Gastrocnemius medialis (tissue), 4 donors: Measurements from ENCODE around the gene ADAMTSL5. TPM values are rescaled to one million over a fixed set of nuclear protein-coding genes. Genes with fewer than 3 reads are reported as not detected.
A peak's percentile ranks its signal among the peaks of the same experiment; 100 is the strongest.

Experiments used
- ATAC-seq, 2 donors: fragments of 150-250 bp; one replicate each; pipeline ENCODE4 v1.9.1; 2016
- DNase-seq, 2 donors: peaks; one replicate each; pipeline ENCODE4 v3.0.0-alpha.2; 2019
- H3K27ac ChIP-seq, 4 donors: fragments of 200-600 bp; sonication (generic); 1 replicate in 1 of 4; 2 replicates in 3 of 4; pipeline ENCODE4 v1.5.1; 2016 to 2018; ENCODE audit warnings: mild to moderate bottlenecking in 2 of 4, moderate library complexity in 1 of 4
- H3K27me3 ChIP-seq, 3 donors: fragments of 200-600 bp; sonication (generic) in 2 of 3; 1 replicate in 1 of 3; 2 replicates in 2 of 3; pipeline versions ENCODE4 v1.5.1 to v1.6.0; 2016 to 2019; ENCODE audit warnings: mild to moderate bottlenecking in 1 of 3, moderate library complexity in 1 of 3
- H3K36me3 ChIP-seq, 2 donors: fragments of 200-600 bp; sonication (generic) in 1 of 2; one replicate each; pipeline ENCODE4 v1.5.1; 2017 to 2018
- H3K4me1 ChIP-seq, 2 donors: fragments of 200-600 bp; sonication (generic) in 1 of 2; one replicate each; pipeline ENCODE4 v1.5.1; 2016 to 2017; ENCODE audit warnings: mild to moderate bottlenecking in 2 of 2
- H3K4me3 ChIP-seq, 4 donors: fragments of 200-600 bp; sonication (generic) in 3 of 4; 1 replicate in 1 of 4; 2 replicates in 3 of 4; pipeline ENCODE4 v1.5.1; 2016 to 2019; ENCODE audit warnings: mild to moderate bottlenecking in 2 of 4
- H3K9me3 ChIP-seq, 3 donors: fragments of 200-600 bp; sonication (generic) in 2 of 3; 1 replicate in 1 of 3; 2 replicates in 2 of 3; pipeline ENCODE4 v1.5.1; 2016 to 2019
- POLR2A ChIP-seq, 2 donors: fragments of 450-650 bp; IDR thresholded peaks; one replicate each; pipeline ENCODE4 v1.6.1; 2017; ENCODE audit warnings: antibody characterized with exemption in 2 of 2, mild to moderate bottlenecking in 2 of 2, moderate library complexity in 2 of 2
- in situ Hi-C, 4 donors: fragments of 200-750 bp; cut with MboI; loops; one replicate each; pipeline versions ENCODE4 v1.15.0 to v1.8.0; 2017; ENCODE audit warnings: low sequenced_read_pairs in 4 of 4
- intact Hi-C: fragments of 100-400 bp; cut with DNase I; formaldehyde crosslinking; loops from one replicate; pipeline ENCODE4 v1.15.1; 2023; ENCODE audit warnings: low total_unique reads
- total RNA-seq, 4 donors: library from RNA; depleted of rRNA; stranded (reverse); fragments of >200 nt; gene quantifications; one replicate each; pipeline versions ENCODE4 v1.1.0 to v1.2.3, GENCODE V29; 2016
- TF ChIP-seq, protein P1 (sequence below), 5 experiments: fragments of 450-650 bp in 3 of 5; fragments of 200-600 bp in 2 of 5; sonication (generic) in 2 of 5; IDR thresholded peaks in 4 of 5; conservative IDR thresholded peaks in 1 of 5; 1 replicate in 4 of 5; 2 replicates in 1 of 5; pipeline ENCODE4 v1.5.1; 2016 to 2019; ENCODE audit warnings: antibody characterized with exemption in 5 of 5, mild to moderate bottlenecking in 3 of 5, moderate library complexity in 3 of 5

ADAMTSL5 gene
- total RNA-seq, 4 donors from 2014 or later, result 0.41 to 6.5 (median 3.0) TPM

DNA sequence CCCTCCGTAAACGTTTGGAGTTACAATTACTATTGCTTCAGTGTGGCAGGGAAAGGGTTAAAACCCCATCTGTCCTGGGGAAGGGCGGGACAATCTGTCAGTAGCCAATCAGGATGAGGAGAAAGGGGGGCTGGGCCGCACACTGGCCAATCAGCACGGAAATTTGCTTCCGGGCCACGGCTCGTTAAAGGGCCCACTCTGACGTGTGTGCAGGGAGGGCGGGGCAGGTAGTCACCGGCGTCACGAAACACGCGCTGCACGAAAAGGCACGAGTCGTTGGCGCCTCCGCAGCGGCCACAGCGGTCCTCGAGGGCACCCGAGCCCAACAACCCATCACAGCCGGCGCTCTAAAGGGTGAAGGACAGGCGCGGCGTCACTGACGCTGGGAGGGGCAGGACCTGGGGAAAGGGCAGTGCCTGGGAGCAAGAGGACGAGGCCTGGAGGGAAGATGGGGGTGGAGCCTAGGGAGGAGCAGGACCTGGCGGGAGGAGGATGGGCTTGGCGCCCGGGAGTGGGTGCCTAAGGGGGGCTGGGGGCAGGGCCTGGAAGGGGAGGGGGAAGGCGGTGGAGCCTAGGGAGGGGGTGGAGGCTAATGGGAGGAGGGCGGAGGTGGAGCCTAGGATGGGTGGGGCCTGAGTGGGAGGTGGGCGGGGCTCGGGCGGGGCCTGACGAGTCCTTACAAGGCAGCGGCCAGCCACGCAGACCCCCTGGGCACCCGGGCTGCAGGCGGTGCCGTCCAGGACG is 4.9 kb downstream of the ADAMTSL5 start:
- no peaks in the 10 kb centered on the region for H3K36me3 ChIP-seq
- ATAC-seq (peak; percentile 95 to 96), DNase-seq (peak; percentile 91 to 95)
- TF ChIP-seq, protein P1, sequence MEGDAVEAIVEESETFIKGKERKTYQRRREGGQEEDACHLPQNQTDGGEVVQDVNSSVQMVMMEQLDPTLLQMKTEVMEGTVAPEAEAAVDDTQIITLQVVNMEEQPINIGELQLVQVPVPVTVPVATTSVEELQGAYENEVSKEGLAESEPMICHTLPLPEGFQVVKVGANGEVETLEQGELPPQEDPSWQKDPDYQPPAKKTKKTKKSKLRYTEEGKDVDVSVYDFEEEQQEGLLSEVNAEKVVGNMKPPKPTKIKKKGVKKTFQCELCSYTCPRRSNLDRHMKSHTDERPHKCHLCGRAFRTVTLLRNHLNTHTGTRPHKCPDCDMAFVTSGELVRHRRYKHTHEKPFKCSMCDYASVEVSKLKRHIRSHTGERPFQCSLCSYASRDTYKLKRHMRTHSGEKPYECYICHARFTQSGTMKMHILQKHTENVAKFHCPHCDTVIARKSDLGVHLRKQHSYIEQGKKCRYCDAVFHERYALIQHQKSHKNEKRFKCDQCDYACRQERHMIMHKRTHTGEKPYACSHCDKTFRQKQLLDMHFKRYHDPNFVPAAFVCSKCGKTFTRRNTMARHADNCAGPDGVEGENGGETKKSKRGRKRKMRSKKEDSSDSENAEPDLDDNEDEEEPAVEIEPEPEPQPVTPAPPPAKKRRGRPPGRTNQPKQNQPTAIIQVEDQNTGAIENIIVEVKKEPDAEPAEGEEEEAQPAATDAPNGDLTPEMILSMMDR (IDR thresholded peaks at IDR 0.05 in 4 of 5, conservative IDR thresholded peaks at IDR 0.05 in 1 of 5), result peak in 1 of 5 experiments; percentile 23
- TF ChIP-seq POLR2A (IDR thresholded peaks at IDR 0.05), result peak; percentile 45 to 47
- H3K27ac ChIP-seq, result peak overlapping the region; percentile 82 to 99 (median 92)
- peak overlapping the region; percentile 42 to 68 (median 59) for H3K4me3 ChIP-seq
- no peaks in the 10 kb centered on the region for H3K9me3 ChIP-seq
- peaks cover 4 to 27% of the 10 kb centered on the region in 2 donors for H3K4me1 ChIP-seq
- H3K27me3 ChIP-seq, result peaks cover 0 to 4% (median 2%) of the 10 kb centered on the region in 3 donors
- in situ Hi-C loops, result no loop called here
- intact Hi-C loops, result loop anchor here (1.0 to 2.0 kb wide), 2 partner anchors 17 to 29 kb away; partner anchors contain the start of genes C19orf25, PCSK4 and REEP6

DNA sequence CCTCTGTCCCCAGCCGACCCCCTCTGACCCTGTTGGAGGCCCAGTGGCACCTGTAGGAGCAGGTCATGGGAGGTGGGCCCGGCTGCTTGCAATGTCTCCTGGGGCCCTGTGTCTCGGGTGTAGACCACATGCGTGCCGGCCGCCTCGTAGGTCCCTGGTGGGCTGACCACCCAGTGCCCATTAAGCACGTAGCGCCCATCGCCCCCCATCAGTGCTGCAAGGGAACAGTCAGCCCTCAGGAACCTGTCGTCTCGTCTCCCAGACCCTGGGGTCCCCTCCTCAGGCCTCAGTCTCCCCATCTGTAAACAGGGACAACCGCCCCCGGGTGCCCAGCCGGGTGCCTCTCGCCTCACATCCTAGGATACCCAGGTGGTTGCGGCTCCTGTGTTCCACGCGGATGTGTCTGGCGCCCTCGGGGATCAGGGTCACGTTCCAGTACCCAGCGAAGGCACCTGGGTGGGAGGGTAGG is 5.6 kb downstream of the ADAMTSL5 start:
- in situ Hi-C loops (no loop called here), intact Hi-C loops (loop anchor here (1.0 kb wide), 1 partner anchor 28 kb away; the partner anchor contains the start of gene C19orf25)
- no peak for DNase-seq
- peak overlapping the region in 3 of 4 donors; percentile 42 to 61 (median 57) for H3K4me3 ChIP-seq
- H3K9me3 ChIP-seq, result no peaks in the 10 kb centered on the region
- TF ChIP-seq POLR2A (IDR thresholded peaks at IDR 0.05), result no peak
- TF ChIP-seq, protein P1 (IDR thresholded peaks at IDR 0.05 in 4 of 5, conservative IDR thresholded peaks at IDR 0.05 in 1 of 5), result no peak
- peak overlapping the region; percentile 82 to 99 (median 92) for H3K27ac ChIP-seq
- no peak for ATAC-seq
- no peaks in the 10 kb centered on the region for H3K36me3 ChIP-seq
- H3K4me1 ChIP-seq, result peaks cover 4 to 27% of the 10 kb centered on the region in 2 donors
- H3K27me3 ChIP-seq, result peaks cover 0 to 7% (median 5%) of the 10 kb centered on the region in 3 donors

DNA sequence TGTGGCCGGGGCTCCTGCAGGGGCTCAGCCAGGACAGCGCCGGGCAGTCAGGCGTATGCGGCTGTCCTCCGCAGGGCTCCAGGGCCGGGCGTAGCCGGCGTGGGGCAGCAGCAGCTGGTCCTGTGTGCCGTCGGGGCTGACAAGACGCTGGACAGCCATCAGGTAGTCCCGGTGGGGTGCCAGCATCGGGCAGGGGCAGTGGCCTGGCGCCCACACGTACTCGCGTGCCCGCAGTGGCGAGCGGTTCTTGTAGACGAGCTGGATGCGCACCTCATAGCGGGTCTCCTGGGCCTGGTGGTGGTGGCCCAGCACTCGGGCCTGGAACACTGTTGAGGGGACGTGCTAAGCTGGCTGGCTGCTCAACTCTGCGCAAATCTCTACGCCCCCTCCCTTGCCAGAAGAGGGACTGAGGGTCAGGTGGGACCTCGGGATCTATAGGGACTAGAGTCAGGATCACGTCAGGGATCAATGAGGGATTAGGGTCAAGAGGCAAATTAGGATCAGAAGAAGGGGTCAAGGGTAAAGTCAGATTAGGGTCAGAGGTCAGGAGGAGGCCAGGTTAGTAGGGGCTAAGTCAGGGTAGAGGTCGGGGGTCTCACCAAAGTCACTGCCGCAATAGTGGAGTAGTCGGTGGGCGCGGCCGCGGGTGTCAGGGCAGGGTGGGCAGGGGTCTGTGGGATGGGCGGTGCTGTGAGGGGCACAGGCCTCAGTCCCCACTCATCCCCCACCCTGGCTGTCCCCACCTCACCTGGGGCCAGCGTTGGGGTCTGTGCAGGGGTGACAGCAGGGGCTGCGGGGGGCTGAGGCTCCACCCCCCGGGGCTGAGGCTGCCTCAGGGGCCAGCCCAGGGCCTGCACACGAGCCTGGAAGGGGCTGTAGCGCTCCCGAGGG is 6.6 kb downstream of the ADAMTSL5 start:
- Histone ChIP-seq H3K9me3 (no peaks in the 10 kb centered on the region), H3K4me1 (peaks cover 4 to 19% of the 10 kb centered on the region in 2 donors), H3K27me3 (peaks cover 0 to 8% (median 5%) of the 10 kb centered on the region in 3 donors), H3K4me3 (no peak overlapping the region), H3K27ac (peak overlapping the region in 2 of 4 donors; percentile 94 to 99), H3K36me3 (no peaks in the 10 kb centered on the region)
- DNase-seq (no peak), ATAC-seq (no peak)
- intact Hi-C loops, result no loop called here
- no peak for TF ChIP-seq POLR2A (IDR thresholded peaks at IDR 0.05)
- TF ChIP-seq, protein P1 (IDR thresholded peaks at IDR 0.05 in 4 of 5, conservative IDR thresholded peaks at IDR 0.05 in 1 of 5), result no peak
- in situ Hi-C loops, result no loop called here

DNA sequence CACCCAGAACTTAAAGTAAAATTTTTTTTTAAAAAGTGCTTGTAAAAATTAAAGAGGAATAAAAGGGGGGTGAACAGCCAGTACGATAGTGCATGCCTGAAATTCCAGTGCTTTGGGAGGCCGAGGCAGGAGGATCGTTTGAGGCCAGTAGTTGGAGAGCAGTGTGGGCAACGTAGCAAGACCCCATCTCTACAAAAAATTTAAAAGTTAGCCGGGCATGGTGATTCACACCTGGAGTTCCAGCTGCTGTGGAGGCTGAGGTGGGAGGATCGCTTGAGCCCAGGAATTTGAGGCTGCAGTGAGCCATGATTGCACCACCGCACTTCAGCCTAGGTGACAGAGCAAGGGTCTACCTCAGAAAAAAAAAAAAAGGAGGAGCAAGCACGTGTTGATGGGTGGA is 7.8 kb downstream of the ADAMTSL5 start:
- in situ Hi-C loops, result no loop called here

More for the DNA sequence above, 7.8 kb downstream of the ADAMTSL5 start:
- Histone ChIP-seq H3K36me3 (no peaks in the 10 kb centered on the region), H3K4me3 (no peak overlapping the region), H3K4me1 (peaks cover 4 to 15% of the 10 kb centered on the region in 2 donors), H3K27me3 (peaks cover 0 to 11% (median 5%) of the 10 kb centered on the region in 3 donors), H3K27ac (no peak overlapping the region), H3K9me3 (no peaks in the 10 kb centered on the region)
- intact Hi-C loops, result no loop called here
- DNase-seq (no peak), ATAC-seq (no peak)
- TF ChIP-seq, protein P1 (IDR thresholded peaks at IDR 0.05 in 4 of 5, conservative IDR thresholded peaks at IDR 0.05 in 1 of 5), result no peak
- no peak for TF ChIP-seq POLR2A (IDR thresholded peaks at IDR 0.05)
